Measurements from ENCODE around the gene SYT14.
"Not testable (repeated sequence)": the region's sequence is repeated elsewhere in the genome, so short reads cannot be mapped to it uniquely, and the experiment has no call there.

Gene SYT14

DNA sequence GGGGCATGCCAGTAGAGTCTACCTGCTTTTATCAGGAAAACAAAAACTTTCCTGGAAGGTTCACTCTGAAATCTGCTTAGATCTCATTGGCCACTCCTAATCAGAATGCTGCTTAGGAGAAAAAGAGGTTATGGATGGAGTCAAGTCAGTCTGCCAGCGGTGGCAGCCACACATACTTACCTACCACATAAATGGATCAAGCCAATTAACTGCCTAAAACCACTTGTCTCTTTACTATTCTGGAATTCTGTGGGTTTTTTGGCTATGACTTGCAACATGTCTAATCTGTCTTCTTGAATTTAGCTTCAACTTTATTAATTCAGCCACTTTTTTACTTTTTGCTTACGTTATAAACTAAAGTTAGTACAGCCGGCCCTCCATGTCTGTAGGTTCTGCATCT lies 154.3 kb downstream of the SYT14 start:
- Mint-ChIP-seq H3K36me3 (ENCODE audit: low read depth) (no peaks in the 10 kb centered on the region), H3K4me3 (no peak overlapping the region), H3K27me3 (peaks cover 10% of the 10 kb centered on the region), H3K4me1 (ENCODE audit: low read depth) (no peaks in the 10 kb centered on the region), H3K9me3 (no peaks in the 10 kb centered on the region), H3K27ac (no peak overlapping the region)

DNA sequence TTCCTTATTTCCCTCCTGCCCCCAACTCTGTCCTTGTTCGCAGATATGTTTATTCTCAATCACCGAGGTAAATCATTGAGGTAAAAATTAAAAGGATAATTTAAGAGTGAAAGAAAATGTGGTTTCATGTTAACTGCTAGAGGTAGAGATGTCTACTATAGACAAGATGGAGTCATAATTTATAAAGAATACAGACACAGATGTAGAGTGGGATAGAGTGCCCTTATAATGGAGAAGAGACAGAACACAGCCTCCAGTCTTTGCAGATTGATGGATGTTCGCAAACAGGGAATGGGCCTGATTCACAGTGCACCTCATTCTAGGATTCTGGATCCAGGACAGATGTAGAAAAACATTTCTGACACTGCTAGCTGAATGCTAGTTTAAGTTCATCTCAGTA lies 155.4 kb downstream of the SYT14 start:
- H3K4me1 Mint-ChIP-seq (ENCODE audit: low read depth): no peaks in the 10 kb centered on the region
- no peaks in the 10 kb centered on the region for H3K36me3 Mint-ChIP-seq (ENCODE audit: low read depth)
- H3K27me3 Mint-ChIP-seq: peaks cover 10% of the 10 kb centered on the region
- H3K4me3 Mint-ChIP-seq: no peak overlapping the region
- no peaks in the 10 kb centered on the region for H3K9me3 Mint-ChIP-seq
- H3K27ac Mint-ChIP-seq: no peak overlapping the region

DNA sequence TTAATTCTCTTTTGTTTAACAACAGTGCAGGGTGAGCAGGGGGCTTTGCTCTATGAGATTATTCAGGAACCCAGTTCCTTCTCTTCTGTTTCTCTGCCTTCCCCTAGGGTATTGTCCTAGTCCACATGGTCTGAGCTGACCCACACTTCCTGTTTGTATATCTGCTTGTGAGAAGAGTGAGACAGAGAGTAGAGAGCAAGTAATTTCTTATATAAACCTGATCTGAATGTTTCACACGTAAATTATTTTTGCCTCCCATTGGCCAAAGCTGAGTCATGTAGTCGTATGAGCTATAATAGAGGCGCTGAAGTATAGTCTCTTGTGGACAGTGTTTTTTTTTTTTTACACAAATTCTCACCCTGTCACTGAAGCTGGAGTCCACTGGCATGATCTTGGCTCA lies 160.3 kb downstream of the SYT14 start:
- H3K4me1 Mint-ChIP-seq (ENCODE audit: low read depth): no peaks in the 10 kb centered on the region
- H3K4me3 Mint-ChIP-seq: no peak overlapping the region
- peaks cover 14% of the 10 kb centered on the region for H3K27me3 Mint-ChIP-seq
- H3K27ac Mint-ChIP-seq: no peak overlapping the region
- no peaks in the 10 kb centered on the region for H3K9me3 Mint-ChIP-seq
- H3K36me3 Mint-ChIP-seq (ENCODE audit: low read depth): no peaks in the 10 kb centered on the region

- Mint-ChIP-seq H3K27ac (no peak overlapping the region), H3K9me3 (no peaks in the 10 kb centered on the region), H3K27me3 (peaks cover 9% of the 10 kb centered on the region), H3K4me3 (no peak overlapping the region), H3K4me1 (ENCODE audit: low read depth) (no peaks in the 10 kb centered on the region), H3K36me3 (ENCODE audit: low read depth) (no peaks in the 10 kb centered on the region)
These were observed 161.9 kb downstream of the SYT14 start for GRCh38 chr1:210099921-210100320.

GRCh38 chr1:210104103-210104502 lies 166.1 kb downstream of the SYT14 start:
- H3K27ac Mint-ChIP-seq: no peak overlapping the region
- peaks cover 25% of the 10 kb centered on the region for H3K27me3 Mint-ChIP-seq

GRCh38 chr1:210112906-210113305 lies 174.9 kb downstream of the SYT14 start:
- not testable (repeated sequence) for H3K4me1 Mint-ChIP-seq (ENCODE audit: low read depth); H3K4me3 Mint-ChIP-seq; H3K36me3 Mint-ChIP-seq (ENCODE audit: low read depth); H3K27ac Mint-ChIP-seq; H3K9me3 Mint-ChIP-seq
- peaks cover 10% of the 10 kb centered on the region for H3K27me3 Mint-ChIP-seq

More at GRCh38 chr1:210104103-210104502, 166.1 kb downstream of the SYT14 start:
- Mint-ChIP-seq H3K9me3 (peaks cover 8% of the 10 kb centered on the region), H3K36me3 (ENCODE audit: low read depth) (no peaks in the 10 kb centered on the region), H3K4me1 (ENCODE audit: low read depth) (no peaks in the 10 kb centered on the region), H3K4me3 (no peak overlapping the region)

DNA sequence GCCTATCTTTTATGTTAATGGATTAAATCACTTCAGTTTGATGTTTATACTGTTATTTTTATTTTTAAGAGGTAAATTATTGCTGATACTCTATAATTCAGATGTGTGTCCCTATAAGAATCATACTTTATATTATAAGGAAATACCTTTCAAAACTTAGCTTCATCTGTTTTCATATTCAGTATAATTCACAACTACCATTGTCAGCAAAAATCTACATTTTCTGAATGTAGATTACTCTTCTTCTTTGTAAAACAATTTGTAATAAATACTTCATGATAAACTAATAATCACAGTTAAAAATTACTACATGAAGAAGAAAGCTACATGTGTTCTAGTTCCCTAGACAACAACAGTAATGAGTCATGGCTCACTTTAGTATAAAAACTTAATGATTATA lies 179.2 kb downstream of the SYT14 start:
- Mint-ChIP-seq H3K27me3 (no peaks in the 10 kb centered on the region), H3K9me3 (no peaks in the 10 kb centered on the region), H3K27ac (no peak overlapping the region), H3K4me3 (no peak overlapping the region), H3K4me1 (ENCODE audit: low read depth) (no peaks in the 10 kb centered on the region), H3K36me3 (ENCODE audit: low read depth) (no peaks in the 10 kb centered on the region)

DNA sequence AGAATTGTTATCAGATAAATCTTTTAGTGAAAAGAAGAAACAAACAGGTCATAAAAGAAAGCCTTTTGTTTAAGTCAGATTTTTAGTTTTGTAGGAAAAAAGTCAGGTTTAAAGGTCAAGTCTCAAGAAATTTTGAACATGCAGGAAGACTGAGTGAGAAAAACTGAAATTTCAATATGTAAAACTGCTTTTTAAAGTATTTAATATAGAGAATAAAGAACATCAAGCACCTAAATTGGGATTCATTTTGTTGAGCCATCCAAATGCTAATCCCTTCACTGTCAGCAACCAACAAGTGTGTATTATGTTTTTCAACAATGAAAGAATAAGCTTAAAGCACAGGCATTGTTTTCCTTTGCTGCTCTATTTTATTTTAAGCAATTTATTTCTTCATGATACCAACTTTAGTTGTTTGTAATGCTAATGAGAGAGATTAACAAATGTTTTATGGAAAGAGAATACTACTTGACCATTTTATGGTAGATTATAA lies 179.7 kb downstream of the SYT14 start:
- H3K27me3 Mint-ChIP-seq: no peaks in the 10 kb centered on the region
- H3K27ac Mint-ChIP-seq: no peak overlapping the region
- H3K4me1 Mint-ChIP-seq (ENCODE audit: low read depth): no peaks in the 10 kb centered on the region
- H3K9me3 Mint-ChIP-seq: no peaks in the 10 kb centered on the region
- no peak overlapping the region for H3K4me3 Mint-ChIP-seq
- no peaks in the 10 kb centered on the region for H3K36me3 Mint-ChIP-seq (ENCODE audit: low read depth)

- Mint-ChIP-seq H3K9me3 (no peaks in the 10 kb centered on the region), H3K4me3 (no peak overlapping the region), H3K36me3 (ENCODE audit: low read depth) (no peaks in the 10 kb centered on the region), H3K4me1 (ENCODE audit: low read depth) (no peaks in the 10 kb centered on the region), H3K27ac (no peak overlapping the region), H3K27me3 (peaks cover 8% of the 10 kb centered on the region)
These were observed 185.4 kb downstream of the SYT14 start for GRCh38 chr1:210123383-210123782.

DNA sequence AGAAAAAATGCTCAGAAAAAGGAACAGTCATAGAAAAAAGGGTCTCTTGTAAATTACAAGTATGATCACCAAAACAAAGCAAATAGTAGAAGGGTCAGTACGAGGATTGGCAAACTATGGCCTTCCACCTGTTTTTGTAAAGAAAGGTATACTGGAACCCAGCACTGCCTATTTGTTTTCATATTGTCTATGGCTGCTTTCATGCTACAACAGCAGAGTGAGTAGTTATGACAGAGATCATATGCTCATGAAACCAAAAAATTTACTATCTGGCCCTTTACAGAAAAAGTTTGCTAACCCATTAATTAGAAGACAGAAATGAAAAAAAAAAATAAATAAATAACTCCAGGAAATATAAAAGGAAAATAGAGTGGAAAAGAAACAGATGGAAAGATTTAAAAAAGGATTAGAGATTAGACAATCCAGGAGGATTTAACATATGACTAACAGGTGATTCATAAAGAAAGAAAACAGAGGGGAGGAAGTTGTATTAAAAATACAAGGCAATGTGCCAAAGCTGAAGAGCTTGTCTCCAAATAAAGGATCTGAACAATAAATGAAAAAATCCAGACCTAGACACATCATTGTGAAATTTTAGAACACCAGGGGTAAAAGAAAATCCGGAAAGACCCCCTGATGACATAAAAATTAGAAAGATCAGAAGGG lies 186.0 kb downstream of the SYT14 start:
- Mint-ChIP-seq H3K27ac (no peak overlapping the region), H3K4me1 (ENCODE audit: low read depth) (no peaks in the 10 kb centered on the region), H3K9me3 (no peaks in the 10 kb centered on the region), H3K27me3 (peaks cover 8% of the 10 kb centered on the region), H3K36me3 (ENCODE audit: low read depth) (no peaks in the 10 kb centered on the region), H3K4me3 (no peak overlapping the region)

DNA sequence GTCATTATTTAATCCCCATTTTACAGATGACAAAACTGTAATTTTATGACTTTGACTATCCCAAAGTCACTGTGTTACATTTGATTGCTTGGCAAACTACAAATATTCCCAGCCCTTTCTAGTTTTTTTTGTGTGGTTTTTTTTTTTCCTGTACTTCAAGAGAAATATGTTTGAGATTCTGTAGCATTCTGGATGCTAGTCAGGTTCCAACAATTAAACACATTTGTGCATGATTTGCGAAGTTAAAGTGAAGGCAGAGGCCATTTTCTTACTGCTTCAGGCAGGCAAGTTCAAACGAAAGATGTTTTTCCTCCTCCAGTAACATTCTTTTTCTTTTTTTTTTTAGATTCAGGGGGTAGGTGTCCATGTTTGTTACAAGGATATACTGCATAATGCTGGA lies 186.7 kb downstream of the SYT14 start:
- Mint-ChIP-seq H3K27me3 (peaks cover 8% of the 10 kb centered on the region), H3K27ac (no peak overlapping the region)

DNA sequence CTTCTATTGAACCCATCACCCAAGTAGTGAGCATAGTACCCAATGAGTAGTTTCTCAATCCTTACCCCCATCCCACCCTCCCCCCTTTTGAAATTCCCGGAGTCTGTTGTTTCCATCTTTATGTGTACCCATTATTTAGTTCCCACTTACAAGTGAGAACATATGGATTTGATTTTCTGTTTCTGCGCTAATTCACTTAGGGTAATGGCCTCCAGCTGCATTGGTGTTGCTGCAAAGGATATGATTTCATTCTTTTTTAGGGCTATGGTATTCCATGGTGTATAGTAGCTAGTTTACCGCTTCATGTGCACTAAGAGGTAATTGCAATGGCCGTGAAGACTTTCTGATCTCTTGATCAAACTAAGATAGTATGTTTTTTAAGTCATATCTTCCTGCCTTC lies 187.1 kb downstream of the SYT14 start:
- no peak overlapping the region for H3K27ac Mint-ChIP-seq
- H3K9me3 Mint-ChIP-seq: no peaks in the 10 kb centered on the region
- no peaks in the 10 kb centered on the region for H3K36me3 Mint-ChIP-seq (ENCODE audit: low read depth)
- peaks cover 8% of the 10 kb centered on the region for H3K27me3 Mint-ChIP-seq
- H3K4me1 Mint-ChIP-seq (ENCODE audit: low read depth): no peaks in the 10 kb centered on the region
- no peak overlapping the region for H3K4me3 Mint-ChIP-seq

More for the DNA sequence above, 186.7 kb downstream of the SYT14 start:
- no peaks in the 10 kb centered on the region for H3K9me3 Mint-ChIP-seq
- H3K4me3 Mint-ChIP-seq: no peak overlapping the region
- no peaks in the 10 kb centered on the region for H3K4me1 Mint-ChIP-seq (ENCODE audit: low read depth)
- no peaks in the 10 kb centered on the region for H3K36me3 Mint-ChIP-seq (ENCODE audit: low read depth)

- Mint-ChIP-seq H3K4me3 (no peak overlapping the region), H3K27me3 (peaks cover 8% of the 10 kb centered on the region), H3K4me1 (ENCODE audit: low read depth) (no peaks in the 10 kb centered on the region), H3K27ac (no peak overlapping the region), H3K36me3 (ENCODE audit: low read depth) (no peaks in the 10 kb centered on the region), H3K9me3 (no peaks in the 10 kb centered on the region)
These were observed 191.1 kb downstream of the SYT14 start for GRCh38 chr1:210129092-210129491.

DNA sequence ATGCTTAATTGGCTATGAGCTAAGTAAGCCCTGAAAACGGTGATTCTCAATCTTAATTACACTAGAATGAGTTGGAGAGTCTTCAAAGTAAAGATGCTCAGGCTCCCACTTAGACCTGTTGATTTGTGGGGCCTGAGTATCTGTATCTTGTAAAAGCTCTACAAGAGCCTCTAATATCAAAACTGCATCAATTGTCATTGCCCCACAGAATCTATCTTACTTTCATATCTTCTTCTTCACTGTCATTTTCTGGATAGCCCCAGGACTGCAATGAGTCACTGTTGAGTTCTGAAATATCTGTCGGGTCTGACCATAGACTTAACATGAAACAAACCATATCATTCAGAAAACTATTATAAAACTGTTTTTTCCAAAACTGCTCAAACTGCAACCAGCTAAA lies 191.7 kb downstream of the SYT14 start:
- Mint-ChIP-seq H3K4me3 (no peak overlapping the region), H3K4me1 (ENCODE audit: low read depth) (no peaks in the 10 kb centered on the region), H3K36me3 (ENCODE audit: low read depth) (no peaks in the 10 kb centered on the region), H3K27ac (no peak overlapping the region), H3K9me3 (no peaks in the 10 kb centered on the region), H3K27me3 (peaks cover 6% of the 10 kb centered on the region)

- H3K4me1 Mint-ChIP-seq (ENCODE audit: low read depth): no peaks in the 10 kb centered on the region
These were observed 194.6 kb downstream of the SYT14 start for GRCh38 chr1:210132582-210132981.

DNA sequence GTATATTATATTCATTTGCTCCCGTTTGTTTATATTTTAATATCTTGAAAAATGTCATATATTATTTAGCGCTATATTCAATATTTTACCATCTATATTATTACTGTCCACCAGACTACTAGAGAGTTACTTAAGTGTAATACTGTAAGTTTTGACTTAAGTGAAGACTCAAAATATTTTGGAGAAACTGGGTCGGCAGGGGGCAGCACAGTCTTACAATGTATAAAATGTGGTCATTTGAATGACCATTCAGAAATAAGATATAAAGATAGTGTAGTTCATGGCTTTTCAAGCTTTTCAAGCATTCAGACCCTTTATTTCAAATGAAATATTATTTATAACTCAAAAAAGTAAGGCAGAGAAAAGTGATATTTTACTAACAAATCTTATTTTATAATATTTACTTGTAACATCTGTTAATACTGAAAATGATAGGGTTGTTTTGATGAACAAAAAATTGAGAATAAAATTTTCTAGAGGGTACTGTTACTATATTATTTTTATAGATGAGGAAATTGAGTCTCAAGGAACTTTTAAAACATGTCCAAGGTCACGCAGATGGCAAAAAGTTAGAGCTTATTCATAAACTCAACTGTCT lies 205.5 kb downstream of the SYT14 start:
- no peak overlapping the region for H3K27ac Mint-ChIP-seq
- peaks cover 36% of the 10 kb centered on the region for H3K27me3 Mint-ChIP-seq
- H3K9me3 Mint-ChIP-seq: no peaks in the 10 kb centered on the region
- no peaks in the 10 kb centered on the region for H3K4me1 Mint-ChIP-seq (ENCODE audit: low read depth)
- H3K36me3 Mint-ChIP-seq (ENCODE audit: low read depth): no peaks in the 10 kb centered on the region
- no peak overlapping the region for H3K4me3 Mint-ChIP-seq

More at GRCh38 chr1:210132582-210132981, 194.6 kb downstream of the SYT14 start:
- H3K36me3 Mint-ChIP-seq (ENCODE audit: low read depth): no peaks in the 10 kb centered on the region
- no peaks in the 10 kb centered on the region for H3K9me3 Mint-ChIP-seq
- H3K4me3 Mint-ChIP-seq: no peak overlapping the region
- no peaks in the 10 kb centered on the region for H3K27me3 Mint-ChIP-seq
- no peak overlapping the region for H3K27ac Mint-ChIP-seq

Data from stimulated activated naive CD8-positive, alpha-beta T cell treated with anti-CD3 and anti-CD28 coated beads, Interleukin-15, Interleukin-2, amounts not matched to agents 100 ng/mL and 50 ng/mL, for 24 hours (primary cell).